K562 (cell line): Measurements from ENCODE around the gene FAM120B.

Experiments
- BRCA1 ChIP-seq, 2 experiments: fragments of 450-650 bp in 1 of 2; sonication (generic) in 1 of 2; formaldehyde crosslinking in 1 of 2; IDR thresholded peaks; 2 replicates each; pipeline versions ENCODE4 v1.5.0 to v1.6.1; 2017 to 2020; ENCODE audit warnings: mild to moderate bottlenecking in 1 of 2, missing genetic modification reagents in 1 of 2
- FOSL1 ChIP-seq: fragments of 200-800 bp; sonication (Bioruptor generic); conservative IDR thresholded peaks from 2 replicates; pipeline ENCODE4 v1.6.1; 2016; ENCODE audit warnings: missing genetic modification characterization, missing compliant biosample characterization
- MAZ ChIP-seq, 2 experiments: fragments of 450-650 bp in 1 of 2; sonication (generic) in 1 of 2; formaldehyde crosslinking; IDR thresholded peaks in 1 of 2; conservative IDR thresholded peaks in 1 of 2; 2 replicates each; pipeline versions ENCODE4 v1.4.0 to v1.5.0; 2020; ENCODE audit warnings: mild to moderate bottlenecking in 1 of 2, missing genetic modification reagents in 1 of 2
- RAD21 ChIP-seq, 2 experiments: fragments of 250-450 bp in 1 of 2; fragments of 450-650 bp in 1 of 2; sonication (Bioruptor Pico) in 1 of 2; formaldehyde crosslinking in 1 of 2; IDR thresholded peaks in 1 of 2; conservative IDR thresholded peaks in 1 of 2; 2 replicates each; pipeline versions ENCODE4 v1.4.0 to v1.8.0; 2020 to 2022; ENCODE audit warnings: mild to moderate bottlenecking in 2 of 2, moderate library complexity in 1 of 2
- SPI1 ChIP-seq: IDR thresholded peaks from 2 replicates; pipeline ENCODE4 v1.6.1; 2011; ENCODE audit warnings: low read depth, low read length, control low read depth, borderline replicate concordance
- TCF7 ChIP-seq: sonication (generic); IDR thresholded peaks from 2 replicates; pipeline ENCODE4 v1.6.1; 2016; ENCODE audit warnings: antibody characterized with exemption, borderline replicate concordance
- TEAD1 ChIP-seq, 2 experiments: fragments of 450-650 bp in 1 of 2; sonication (generic) in 1 of 2; formaldehyde crosslinking; IDR thresholded peaks; 2 replicates each; pipeline versions ENCODE4 v1.4.0 to v1.8.0; 2020 to 2022; ENCODE audit warnings: mild to moderate bottlenecking in 2 of 2, missing genetic modification reagents in 1 of 2
- THRAP3 ChIP-seq: fragments of 450-650 bp; IDR thresholded peaks from 2 replicates; pipeline ENCODE4 v1.6.1; 2016; ENCODE audit warnings: mild to moderate bottlenecking, inconsistent platforms, borderline replicate concordance
- XRCC5 ChIP-seq: fragments of 200-400 bp; formaldehyde crosslinking; IDR thresholded peaks from 2 replicates; pipeline ENCODE4 v1.6.1; 2017; ENCODE audit warnings: low read depth, mild to moderate bottlenecking, low read length
- ZNF140 ChIP-seq: fragments of 250-450 bp; sonication (Bioruptor Pico); IDR thresholded peaks from 2 replicates; pipeline ENCODE4 v1.8.0; 2021; ENCODE audit warnings: moderate library complexity, mild to moderate bottlenecking, inconsistent platforms
- ZNF696 ChIP-seq: fragments of 250-450 bp; sonication (Bioruptor Pico); conservative IDR thresholded peaks from 2 replicates; pipeline ENCODE4 v1.4.0; 2020; ENCODE audit warnings: mild to moderate bottlenecking, moderate library complexity
- TF ChIP-seq, protein P1 (sequence below): fragments of 450-650 bp; formaldehyde crosslinking; IDR thresholded peaks from 2 replicates; pipeline ENCODE4 v1.4.0; 2020; ENCODE audit warnings: mild to moderate bottlenecking, moderate library complexity
- TF ChIP-seq, protein P2 (sequence below): fragments of 250-450 bp; sonication (Bioruptor Pico); IDR thresholded peaks from 2 replicates; pipeline ENCODE4 v1.5.0; 2022; ENCODE audit warnings: mild to moderate bottlenecking

GRCh38 chr6:170403451-170403850 is 96.9 kb downstream of the FAM120B start:
- no peak for TF ChIP-seq ZNF140
- TF ChIP-seq, protein P1, sequence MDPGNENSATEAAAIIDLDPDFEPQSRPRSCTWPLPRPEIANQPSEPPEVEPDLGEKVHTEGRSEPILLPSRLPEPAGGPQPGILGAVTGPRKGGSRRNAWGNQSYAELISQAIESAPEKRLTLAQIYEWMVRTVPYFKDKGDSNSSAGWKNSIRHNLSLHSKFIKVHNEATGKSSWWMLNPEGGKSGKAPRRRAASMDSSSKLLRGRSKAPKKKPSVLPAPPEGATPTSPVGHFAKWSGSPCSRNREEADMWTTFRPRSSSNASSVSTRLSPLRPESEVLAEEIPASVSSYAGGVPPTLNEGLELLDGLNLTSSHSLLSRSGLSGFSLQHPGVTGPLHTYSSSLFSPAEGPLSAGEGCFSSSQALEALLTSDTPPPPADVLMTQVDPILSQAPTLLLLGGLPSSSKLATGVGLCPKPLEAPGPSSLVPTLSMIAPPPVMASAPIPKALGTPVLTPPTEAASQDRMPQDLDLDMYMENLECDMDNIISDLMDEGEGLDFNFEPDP (CRISPR knock-in tag) = no peak
- TF ChIP-seq, protein P2, sequence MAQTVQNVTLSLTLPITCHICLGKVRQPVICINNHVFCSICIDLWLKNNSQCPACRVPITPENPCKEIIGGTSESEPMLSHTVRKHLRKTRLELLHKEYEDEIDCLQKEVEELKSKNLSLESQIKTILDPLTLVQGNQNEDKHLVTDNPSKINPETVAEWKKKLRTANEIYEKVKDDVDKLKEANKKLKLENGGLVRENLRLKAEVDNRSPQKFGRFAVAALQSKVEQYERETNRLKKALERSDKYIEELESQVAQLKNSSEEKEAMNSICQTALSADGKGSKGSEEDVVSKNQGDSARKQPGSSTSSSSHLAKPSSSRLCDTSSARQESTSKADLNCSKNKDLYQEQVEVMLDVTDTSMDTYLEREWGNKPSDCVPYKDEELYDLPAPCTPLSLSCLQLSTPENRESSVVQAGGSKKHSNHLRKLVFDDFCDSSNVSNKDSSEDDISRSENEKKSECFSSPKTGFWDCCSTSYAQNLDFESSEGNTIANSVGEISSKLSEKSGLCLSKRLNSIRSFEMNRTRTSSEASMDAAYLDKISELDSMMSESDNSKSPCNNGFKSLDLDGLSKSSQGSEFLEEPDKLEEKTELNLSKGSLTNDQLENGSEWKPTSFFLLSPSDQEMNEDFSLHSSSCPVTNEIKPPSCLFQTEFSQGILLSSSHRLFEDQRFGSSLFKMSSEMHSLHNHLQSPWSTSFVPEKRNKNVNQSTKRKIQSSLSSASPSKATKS (CRISPR knock-in tag) = no peak
- no peak for TF ChIP-seq MAZ (CRISPR knock-in tag; conservative IDR thresholded peaks at IDR 0.05 in 1 of 2, IDR thresholded peaks at IDR 0.05 in 1 of 2)
- no peak for TF ChIP-seq RAD21 (CRISPR knock-in tag; conservative IDR thresholded peaks at IDR 0.05 in 1 of 2, IDR thresholded peaks at IDR 0.05 in 1 of 2)
- TF ChIP-seq FOSL1 (tag) = no peak
- no peak for TF ChIP-seq ZNF696
- TF ChIP-seq BRCA1 (IDR thresholded peaks at IDR 0.05) = no peak
- TF ChIP-seq BRCA1 (CRISPR knock-in tag; IDR thresholded peaks at IDR 0.05) = no peak
- no peak for TF ChIP-seq THRAP3
- TF ChIP-seq TEAD1 (CRISPR knock-in tag; IDR thresholded peaks at IDR 0.05) = no peak
- no peak for TF ChIP-seq TCF7
- no peak for TF ChIP-seq SPI1
- TF ChIP-seq XRCC5 = no peak
